Uterus (tissue), 2 donors: Measurements from ENCODE around the gene ISOC2.

Source experiments
- POLR2A ChIP-seq, 2 donors: fragments of 450-650 bp; IDR thresholded peaks; one replicate each; pipeline ENCODE4 v1.6.1; 2016; ENCODE audit warnings: antibody characterized with exemption in 2 of 2, mild to moderate bottlenecking in 1 of 2, moderate library complexity in 1 of 2
- TF ChIP-seq, protein P1 (sequence below), 4 experiments: fragments of 200-600 bp in 2 of 4; fragments of 450-650 bp in 2 of 4; sonication (generic) in 2 of 4; IDR thresholded peaks; one replicate each; pipeline ENCODE4 v1.5.1; 2016 to 2019; ENCODE audit warnings: antibody characterized with exemption in 4 of 4, mild to moderate bottlenecking in 2 of 4, moderate library complexity in 1 of 4

DNA sequence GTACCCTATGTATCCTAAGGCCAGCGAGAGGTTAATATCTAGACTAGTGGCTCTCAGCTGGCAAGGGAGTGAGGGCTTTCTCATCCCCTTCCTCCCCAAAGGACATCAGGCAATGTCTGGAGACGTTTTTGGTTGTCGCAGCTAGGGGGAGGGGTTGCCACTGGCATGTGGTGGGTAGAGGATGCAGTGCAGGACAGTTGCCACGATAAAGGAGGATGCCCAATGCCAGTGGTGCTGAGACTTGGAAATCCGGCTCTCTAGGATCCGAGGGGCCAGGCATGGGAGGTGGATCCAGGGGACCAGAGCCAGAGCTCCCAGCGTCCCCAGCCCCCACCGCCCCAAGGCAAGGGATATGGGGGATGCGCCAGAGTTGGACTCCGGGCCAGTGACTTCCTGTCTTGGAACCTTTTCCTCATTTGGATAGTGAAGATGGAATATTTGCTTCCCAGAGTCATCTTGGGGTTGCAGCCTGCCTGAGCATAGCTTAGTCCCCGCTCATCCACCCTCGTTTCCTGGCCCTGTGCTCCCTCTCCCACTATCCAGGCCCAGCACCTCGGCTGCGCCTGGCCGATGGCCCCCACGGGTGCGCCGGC, 31.7 kb upstream of the ISOC2 start:
- peak; percentile 10 to 46 for TF ChIP-seq POLR2A (IDR thresholded peaks at IDR 0.05)
- TF ChIP-seq, protein P1, sequence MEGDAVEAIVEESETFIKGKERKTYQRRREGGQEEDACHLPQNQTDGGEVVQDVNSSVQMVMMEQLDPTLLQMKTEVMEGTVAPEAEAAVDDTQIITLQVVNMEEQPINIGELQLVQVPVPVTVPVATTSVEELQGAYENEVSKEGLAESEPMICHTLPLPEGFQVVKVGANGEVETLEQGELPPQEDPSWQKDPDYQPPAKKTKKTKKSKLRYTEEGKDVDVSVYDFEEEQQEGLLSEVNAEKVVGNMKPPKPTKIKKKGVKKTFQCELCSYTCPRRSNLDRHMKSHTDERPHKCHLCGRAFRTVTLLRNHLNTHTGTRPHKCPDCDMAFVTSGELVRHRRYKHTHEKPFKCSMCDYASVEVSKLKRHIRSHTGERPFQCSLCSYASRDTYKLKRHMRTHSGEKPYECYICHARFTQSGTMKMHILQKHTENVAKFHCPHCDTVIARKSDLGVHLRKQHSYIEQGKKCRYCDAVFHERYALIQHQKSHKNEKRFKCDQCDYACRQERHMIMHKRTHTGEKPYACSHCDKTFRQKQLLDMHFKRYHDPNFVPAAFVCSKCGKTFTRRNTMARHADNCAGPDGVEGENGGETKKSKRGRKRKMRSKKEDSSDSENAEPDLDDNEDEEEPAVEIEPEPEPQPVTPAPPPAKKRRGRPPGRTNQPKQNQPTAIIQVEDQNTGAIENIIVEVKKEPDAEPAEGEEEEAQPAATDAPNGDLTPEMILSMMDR (IDR thresholded peaks at IDR 0.05), result no peak
